Measurements from ENCODE around the gene RASSF9.
A peak's percentile ranks its signal among the peaks of the same experiment; 100 is the strongest.

RASSF9 gene

DNA sequence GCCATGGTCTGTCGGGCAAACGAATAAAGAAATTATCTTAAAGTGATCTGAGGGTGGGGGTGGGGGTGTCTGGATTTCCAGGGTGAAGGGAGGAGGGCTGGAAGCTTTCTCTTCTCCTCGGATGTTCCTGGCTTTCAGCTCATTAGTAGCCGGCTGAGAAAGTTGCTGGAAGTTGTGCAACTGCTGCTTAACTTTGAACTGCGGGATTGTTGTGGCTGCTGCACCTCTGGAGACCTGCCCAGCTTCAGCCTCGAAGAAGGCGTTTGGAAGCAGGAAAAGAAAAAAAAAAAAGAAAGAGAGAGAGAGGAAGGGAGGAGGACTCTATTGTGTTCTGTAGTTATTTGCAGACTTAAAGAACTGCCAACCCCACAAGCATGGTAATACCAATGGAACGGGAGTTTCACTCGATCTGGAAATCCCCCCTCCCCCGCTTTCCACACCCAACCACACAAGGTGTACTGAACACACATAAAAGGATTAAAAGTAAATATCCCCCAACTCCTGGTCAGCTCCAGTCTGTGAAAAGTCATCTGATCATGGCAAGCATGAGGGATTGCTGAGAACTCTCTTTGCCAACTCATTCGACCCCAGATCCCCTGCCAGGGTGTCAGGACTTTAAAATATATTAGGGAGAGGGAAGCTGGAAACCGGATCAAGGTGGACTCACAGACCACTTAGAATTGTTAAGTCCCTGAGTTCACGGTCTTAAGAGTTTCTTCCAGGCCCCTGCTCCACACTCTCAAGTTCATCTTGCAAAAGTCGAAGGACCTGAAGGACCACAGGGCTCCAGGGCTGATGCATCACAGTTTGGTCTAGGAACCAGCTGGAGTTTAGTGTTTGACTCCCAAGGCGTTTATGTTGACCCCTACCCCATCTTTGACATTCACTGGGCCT, at the start of gene RASSF9:
Gene RASSF9, minus strand, starts transcription at position 213 of the 894 bp plus-strand sequence. Its CDS starts 208 bp downstream, at position 5.
- Histone ChIP-seq H3K27ac (ENCODE audit: low read depth in 2 of 2, low read length in 2 of 2) (peak within 1 kb of the TSS in 1 of 2 donors; percentile 15), H3K9me3 (ENCODE audit: control insufficient read depth in 2 of 2, low read length in 2 of 2) (no peaks in the 10 kb centered on the region), H3K4me3 (ENCODE audit: low read length in 2 of 2) (peak within 1 kb of the TSS; percentile 28 to 66), H3K4me1 (ENCODE audit: control insufficient read depth in 2 of 2, insufficient read depth in 2 of 2, low read length in 2 of 2) (peaks cover 0 to 4% of the 10 kb centered on the region in 2 donors), H3K36me3 (ENCODE audit: control insufficient read depth in 2 of 2, insufficient read depth in 2 of 2, low read length in 2 of 2) (no peaks in the 10 kb centered on the region), H3K9ac (ENCODE audit: low read depth in 1 of 2, low read length in 2 of 2) (no peak within 1 kb of the TSS), H3K27me3 (ENCODE audit: control insufficient read depth in 2 of 2, insufficient read depth in 2 of 2, low read length in 2 of 2) (no peaks in the 10 kb centered on the region)

DNA sequence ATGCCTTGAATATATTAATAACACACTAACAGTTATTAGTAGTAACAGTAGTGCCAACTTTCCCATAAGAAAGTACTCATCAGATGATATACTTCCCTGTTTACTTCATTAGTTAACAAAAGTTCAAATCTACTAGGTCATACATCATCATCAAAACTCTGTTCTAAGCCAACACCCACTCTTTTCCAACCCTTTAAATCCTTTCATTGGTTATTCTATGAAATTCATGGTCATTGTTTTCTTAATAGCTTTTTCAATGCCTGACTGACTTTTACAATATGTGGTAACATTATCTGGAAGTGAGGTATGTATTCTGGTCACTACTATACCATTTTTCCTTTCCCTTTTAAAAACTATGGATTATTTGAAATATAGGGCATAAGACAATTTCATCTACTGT, 47.6 kb upstream of the RASSF9 start:
- Histone ChIP-seq H3K4me1 (ENCODE audit: control insufficient read depth in 2 of 2, insufficient read depth in 2 of 2, low read length in 2 of 2) (no peaks in the 10 kb centered on the region), H3K9ac (ENCODE audit: low read depth in 1 of 2, low read length in 2 of 2) (no peak overlapping the region), H3K27me3 (ENCODE audit: control insufficient read depth in 2 of 2, insufficient read depth in 2 of 2, low read length in 2 of 2) (no peaks in the 10 kb centered on the region), H3K36me3 (ENCODE audit: control insufficient read depth in 2 of 2, insufficient read depth in 2 of 2, low read length in 2 of 2) (no peaks in the 10 kb centered on the region), H3K4me3 (ENCODE audit: low read length in 2 of 2) (no peak overlapping the region), H3K27ac (ENCODE audit: low read depth in 2 of 2, low read length in 2 of 2) (no peak overlapping the region), H3K9me3 (ENCODE audit: control insufficient read depth in 2 of 2, low read length in 2 of 2) (no peaks in the 10 kb centered on the region)

DNA sequence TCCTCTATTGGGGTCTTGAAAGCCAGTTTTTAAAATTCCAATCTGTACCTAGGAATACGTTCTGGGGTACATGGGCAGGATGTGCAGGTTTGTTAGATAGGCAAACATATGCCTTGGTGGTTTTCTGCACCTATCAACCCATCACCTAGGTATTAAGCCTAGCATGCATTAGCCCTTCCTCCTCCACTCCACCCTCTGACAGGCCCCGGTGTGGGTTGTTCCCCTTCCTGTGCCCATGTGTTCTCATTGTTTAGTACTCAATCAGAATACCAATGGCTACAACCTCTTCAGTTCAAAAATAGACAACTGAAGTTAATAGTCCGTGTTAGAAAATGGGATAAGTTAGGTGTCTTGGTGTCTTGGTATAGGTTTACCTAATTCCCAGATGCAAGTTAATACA, 41.2 kb upstream of the RASSF9 start:
- no peaks in the 10 kb centered on the region for H3K9me3 ChIP-seq (ENCODE audit: control insufficient read depth in 2 of 2, low read length in 2 of 2)
- no peaks in the 10 kb centered on the region for H3K27me3 ChIP-seq (ENCODE audit: control insufficient read depth in 2 of 2, insufficient read depth in 2 of 2, low read length in 2 of 2)
- no peak overlapping the region for H3K9ac ChIP-seq (ENCODE audit: low read depth in 1 of 2, low read length in 2 of 2)
- H3K4me1 ChIP-seq (ENCODE audit: control insufficient read depth in 2 of 2, insufficient read depth in 2 of 2, low read length in 2 of 2): no peaks in the 10 kb centered on the region
- no peak overlapping the region for H3K27ac ChIP-seq (ENCODE audit: low read depth in 2 of 2, low read length in 2 of 2)
- H3K4me3 ChIP-seq (ENCODE audit: low read length in 2 of 2): no peak overlapping the region
- no peaks in the 10 kb centered on the region for H3K36me3 ChIP-seq (ENCODE audit: control insufficient read depth in 2 of 2, insufficient read depth in 2 of 2, low read length in 2 of 2)

DNA sequence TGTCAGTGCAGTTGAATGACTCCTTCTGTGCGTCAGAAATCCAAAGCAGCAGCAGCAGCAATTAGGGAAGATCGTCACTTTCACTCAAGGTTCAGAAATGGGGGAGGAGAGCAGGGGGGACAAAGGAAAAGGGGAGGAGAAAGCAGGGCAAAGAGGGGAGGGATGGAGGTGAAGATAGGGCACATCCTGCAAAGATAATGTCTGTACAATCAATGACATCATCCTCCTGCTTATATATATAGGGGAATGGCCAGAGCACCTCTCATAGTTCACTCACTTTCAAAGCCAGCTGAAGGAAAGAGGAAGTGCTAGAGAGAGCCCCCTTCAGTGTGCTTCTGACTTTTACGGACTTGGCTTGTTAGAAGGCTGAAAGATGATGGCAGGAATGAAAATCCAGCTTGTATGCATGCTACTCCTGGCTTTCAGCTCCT, 37.8 kb upstream of the RASSF9 start, which contains the start of gene NTS:
Gene NTS, plus strand, starts transcription at position 265 of the 431 bp plus-strand sequence. Its CDS starts 109 bp downstream, at position 374.
- Histone ChIP-seq H3K9ac (ENCODE audit: low read depth in 1 of 2, low read length in 2 of 2) (no peak within 1 kb of the TSS), H3K4me3 (ENCODE audit: low read length in 2 of 2) (no peak within 1 kb of the TSS), H3K27me3 (ENCODE audit: control insufficient read depth in 2 of 2, insufficient read depth in 2 of 2, low read length in 2 of 2) (no peaks in the 10 kb centered on the region), H3K9me3 (ENCODE audit: control insufficient read depth in 2 of 2, low read length in 2 of 2) (no peaks in the 10 kb centered on the region), H3K4me1 (ENCODE audit: control insufficient read depth in 2 of 2, insufficient read depth in 2 of 2, low read length in 2 of 2) (no peaks in the 10 kb centered on the region), H3K36me3 (ENCODE audit: control insufficient read depth in 2 of 2, insufficient read depth in 2 of 2, low read length in 2 of 2) (no peaks in the 10 kb centered on the region), H3K27ac (ENCODE audit: low read depth in 2 of 2, low read length in 2 of 2) (no peak within 1 kb of the TSS)

DNA sequence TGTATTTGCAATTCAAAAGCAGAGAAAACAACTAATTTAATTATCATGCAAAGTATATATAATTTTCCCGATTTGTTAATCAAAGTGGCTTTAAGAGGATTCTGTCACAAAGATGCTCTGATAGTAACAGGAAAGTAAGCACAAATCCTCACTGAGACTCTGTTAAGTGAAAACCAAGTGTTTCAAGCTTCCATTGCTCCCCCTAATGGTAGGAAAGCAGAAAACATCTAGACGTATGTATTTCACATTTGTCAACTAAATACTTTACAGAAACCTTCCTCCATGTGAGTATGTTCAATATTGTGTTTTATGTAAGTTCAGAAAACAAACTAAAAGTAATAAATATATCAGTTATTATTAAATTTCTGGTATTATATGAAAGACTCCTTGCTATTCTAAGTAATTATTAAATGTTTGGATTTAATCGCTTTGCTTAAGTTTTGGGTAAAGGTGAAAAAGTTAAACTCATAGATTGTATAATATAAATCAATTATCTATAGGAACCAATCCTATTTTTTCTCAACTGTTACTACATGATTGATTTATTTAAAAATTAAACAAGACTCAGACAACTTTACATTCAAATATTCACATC, 36.4 kb upstream of the RASSF9 start:
- H3K9ac ChIP-seq (ENCODE audit: low read depth in 1 of 2, low read length in 2 of 2): no peak overlapping the region
- no peak overlapping the region for H3K4me3 ChIP-seq (ENCODE audit: low read length in 2 of 2)
- H3K27me3 ChIP-seq (ENCODE audit: control insufficient read depth in 2 of 2, insufficient read depth in 2 of 2, low read length in 2 of 2): no peaks in the 10 kb centered on the region
- no peaks in the 10 kb centered on the region for H3K4me1 ChIP-seq (ENCODE audit: control insufficient read depth in 2 of 2, insufficient read depth in 2 of 2, low read length in 2 of 2)
- H3K9me3 ChIP-seq (ENCODE audit: control insufficient read depth in 2 of 2, low read length in 2 of 2): no peaks in the 10 kb centered on the region
- H3K36me3 ChIP-seq (ENCODE audit: control insufficient read depth in 2 of 2, insufficient read depth in 2 of 2, low read length in 2 of 2): no peaks in the 10 kb centered on the region
- H3K27ac ChIP-seq (ENCODE audit: low read depth in 2 of 2, low read length in 2 of 2): no peak overlapping the region

DNA sequence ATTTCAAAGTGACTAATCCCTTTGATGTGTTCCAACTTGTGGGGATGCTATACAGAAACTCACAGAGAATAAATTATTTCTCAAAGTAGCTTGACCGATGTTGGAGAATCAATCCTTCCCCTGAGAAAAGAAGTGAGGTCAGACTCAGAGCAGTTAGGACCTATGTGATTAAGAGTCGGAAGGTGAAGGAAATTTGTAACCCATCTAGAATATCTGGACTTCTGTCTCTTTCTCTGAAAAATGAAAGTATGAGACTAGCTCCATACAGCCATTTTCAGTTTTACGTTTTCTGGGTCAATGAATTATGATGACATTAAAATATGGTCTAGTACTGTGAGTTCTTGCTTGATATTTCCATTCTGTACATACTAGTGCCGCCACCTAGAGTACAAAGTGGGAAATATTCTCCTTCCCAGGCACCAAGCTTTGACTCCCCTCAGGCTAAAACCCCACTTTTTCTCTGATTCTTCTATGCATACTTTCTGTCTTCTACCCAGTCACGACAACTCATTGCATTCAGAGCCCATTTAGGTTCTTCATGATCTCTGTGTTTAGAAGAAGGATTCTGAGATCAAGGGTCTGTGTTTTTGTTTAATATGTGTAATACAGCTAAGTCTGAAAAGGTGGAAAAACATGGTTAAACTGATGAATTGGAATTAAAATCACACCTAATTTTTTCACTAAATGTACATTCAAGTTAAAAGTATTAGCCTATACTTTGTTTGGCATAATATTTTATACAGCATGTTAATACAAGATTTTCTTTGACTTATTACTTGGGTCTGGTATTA, 31.0 kb upstream of the RASSF9 start:
- H3K27me3 ChIP-seq (ENCODE audit: control insufficient read depth in 2 of 2, insufficient read depth in 2 of 2, low read length in 2 of 2): no peaks in the 10 kb centered on the region
- no peak overlapping the region for H3K9ac ChIP-seq (ENCODE audit: low read depth in 1 of 2, low read length in 2 of 2)
- H3K9me3 ChIP-seq (ENCODE audit: control insufficient read depth in 2 of 2, low read length in 2 of 2): no peaks in the 10 kb centered on the region
- no peaks in the 10 kb centered on the region for H3K36me3 ChIP-seq (ENCODE audit: control insufficient read depth in 2 of 2, insufficient read depth in 2 of 2, low read length in 2 of 2)
- no peaks in the 10 kb centered on the region for H3K4me1 ChIP-seq (ENCODE audit: control insufficient read depth in 2 of 2, insufficient read depth in 2 of 2, low read length in 2 of 2)
- no peak overlapping the region for H3K4me3 ChIP-seq (ENCODE audit: low read length in 2 of 2)
- no peak overlapping the region for H3K27ac ChIP-seq (ENCODE audit: low read depth in 2 of 2, low read length in 2 of 2)

DNA sequence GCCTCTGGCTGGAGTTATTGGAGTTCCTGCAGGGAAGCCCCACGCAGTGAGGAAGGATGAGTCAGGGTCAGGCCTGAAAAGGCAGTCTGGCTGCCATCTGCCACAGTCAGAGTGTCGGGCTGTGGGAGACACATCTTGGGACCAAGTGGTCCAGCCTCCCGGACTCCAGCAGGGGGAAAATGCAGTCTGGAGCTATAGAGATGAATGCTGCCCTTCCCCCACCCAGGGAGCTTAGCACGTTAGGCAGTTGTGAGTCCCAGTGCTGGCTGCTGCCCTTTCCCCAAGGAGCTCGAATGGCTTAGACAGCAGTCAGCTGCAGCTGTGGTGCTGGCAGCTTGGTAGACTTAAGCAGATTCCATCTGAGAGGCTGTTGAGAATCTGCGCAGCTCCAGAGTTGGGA, 29.7 kb upstream of the RASSF9 start:
- H3K9me3 ChIP-seq (ENCODE audit: control insufficient read depth in 2 of 2, low read length in 2 of 2): no peaks in the 10 kb centered on the region
- no peak overlapping the region for H3K9ac ChIP-seq (ENCODE audit: low read depth in 1 of 2, low read length in 2 of 2)
- H3K27me3 ChIP-seq (ENCODE audit: control insufficient read depth in 2 of 2, insufficient read depth in 2 of 2, low read length in 2 of 2): no peaks in the 10 kb centered on the region
- no peaks in the 10 kb centered on the region for H3K36me3 ChIP-seq (ENCODE audit: control insufficient read depth in 2 of 2, insufficient read depth in 2 of 2, low read length in 2 of 2)
- H3K4me1 ChIP-seq (ENCODE audit: control insufficient read depth in 2 of 2, insufficient read depth in 2 of 2, low read length in 2 of 2): no peaks in the 10 kb centered on the region
- H3K4me3 ChIP-seq (ENCODE audit: low read length in 2 of 2): no peak overlapping the region
- no peak overlapping the region for H3K27ac ChIP-seq (ENCODE audit: low read depth in 2 of 2, low read length in 2 of 2)

DNA sequence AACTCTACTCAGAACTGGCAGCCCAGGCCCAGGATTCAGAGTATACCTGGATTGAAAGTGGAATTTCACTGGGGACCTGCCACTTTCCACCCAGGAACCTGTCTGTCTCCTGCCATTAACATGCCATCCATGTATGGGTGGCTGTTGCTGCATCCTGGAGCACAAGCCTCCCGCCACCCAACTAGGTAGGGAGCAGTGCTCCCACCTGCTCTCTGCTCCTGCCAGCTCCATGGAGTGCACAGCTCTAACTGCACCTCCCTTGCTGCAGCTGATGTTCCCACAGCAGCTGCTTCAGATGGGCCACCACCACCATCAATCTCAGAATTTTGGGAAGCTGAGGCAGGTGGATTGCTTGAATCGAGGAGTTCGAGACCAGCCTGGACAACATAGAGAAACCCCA, 20.8 kb upstream of the RASSF9 start:
- Histone ChIP-seq H3K27me3 (ENCODE audit: control insufficient read depth in 2 of 2, insufficient read depth in 2 of 2, low read length in 2 of 2) (no peaks in the 10 kb centered on the region), H3K27ac (ENCODE audit: low read depth in 2 of 2, low read length in 2 of 2) (no peak overlapping the region)

DNA sequence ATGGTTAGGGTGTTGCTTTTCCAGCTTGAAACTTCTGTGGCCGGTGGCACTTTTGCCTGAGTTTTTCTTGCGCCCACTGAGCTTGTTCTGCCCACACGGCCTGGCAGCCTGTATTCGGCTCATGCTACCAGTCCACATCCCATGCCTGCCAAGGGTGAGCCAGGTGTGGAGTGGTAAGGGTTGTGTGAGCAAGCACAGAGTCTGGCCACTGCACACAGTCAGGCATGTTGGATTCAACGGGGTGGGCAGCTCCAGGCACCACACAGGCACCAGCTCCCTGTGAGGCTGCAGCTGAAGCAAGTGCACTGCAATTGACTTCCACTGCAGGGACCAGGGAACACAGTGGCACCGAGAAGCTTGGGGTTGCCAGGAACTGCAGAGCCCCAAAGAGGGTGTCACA, 19.1 kb upstream of the RASSF9 start:
- no peaks in the 10 kb centered on the region for H3K27me3 ChIP-seq (ENCODE audit: control insufficient read depth in 2 of 2, insufficient read depth in 2 of 2, low read length in 2 of 2)
- no peak overlapping the region for H3K4me3 ChIP-seq (ENCODE audit: low read length in 2 of 2)

More for the DNA sequence above, 20.8 kb upstream of the RASSF9 start:
- Histone ChIP-seq H3K9me3 (ENCODE audit: control insufficient read depth in 2 of 2, low read length in 2 of 2) (no peaks in the 10 kb centered on the region), H3K4me1 (ENCODE audit: control insufficient read depth in 2 of 2, insufficient read depth in 2 of 2, low read length in 2 of 2) (no peaks in the 10 kb centered on the region), H3K4me3 (ENCODE audit: low read length in 2 of 2) (no peak overlapping the region), H3K9ac (ENCODE audit: low read depth in 1 of 2, low read length in 2 of 2) (no peak overlapping the region), H3K36me3 (ENCODE audit: control insufficient read depth in 2 of 2, insufficient read depth in 2 of 2, low read length in 2 of 2) (no peaks in the 10 kb centered on the region)

DNA sequence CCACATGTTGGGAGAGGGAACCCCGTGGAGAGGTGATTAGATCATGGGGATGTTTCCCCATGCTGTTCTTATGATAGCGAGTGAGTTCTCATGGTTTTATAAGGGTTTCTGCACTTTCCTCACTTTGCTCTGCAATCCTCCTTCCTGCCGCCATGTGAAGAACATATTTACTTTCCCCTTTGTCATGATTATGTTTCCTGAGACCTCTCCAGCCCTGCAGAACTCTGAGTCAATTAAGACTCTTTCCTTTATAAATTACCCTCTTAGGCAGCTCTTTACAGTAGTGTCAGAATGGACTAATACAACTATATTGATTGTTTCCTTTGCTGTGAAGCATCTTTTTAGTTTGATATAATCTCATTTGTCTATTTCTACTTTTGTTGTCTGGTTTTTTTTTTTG, 13.1 kb upstream of the RASSF9 start:
- no peaks in the 10 kb centered on the region for H3K4me1 ChIP-seq (ENCODE audit: control insufficient read depth in 2 of 2, insufficient read depth in 2 of 2, low read length in 2 of 2)
- H3K27me3 ChIP-seq (ENCODE audit: control insufficient read depth in 2 of 2, insufficient read depth in 2 of 2, low read length in 2 of 2): no peaks in the 10 kb centered on the region
- H3K27ac ChIP-seq (ENCODE audit: low read depth in 2 of 2, low read length in 2 of 2): no peak overlapping the region

More for the DNA sequence above, 19.1 kb upstream of the RASSF9 start:
- Histone ChIP-seq H3K27ac (ENCODE audit: low read depth in 2 of 2, low read length in 2 of 2) (no peak overlapping the region), H3K36me3 (ENCODE audit: control insufficient read depth in 2 of 2, insufficient read depth in 2 of 2, low read length in 2 of 2) (no peaks in the 10 kb centered on the region), H3K4me1 (ENCODE audit: control insufficient read depth in 2 of 2, insufficient read depth in 2 of 2, low read length in 2 of 2) (no peaks in the 10 kb centered on the region), H3K9me3 (ENCODE audit: control insufficient read depth in 2 of 2, low read length in 2 of 2) (no peaks in the 10 kb centered on the region), H3K9ac (ENCODE audit: low read depth in 1 of 2, low read length in 2 of 2) (no peak overlapping the region)

More for the DNA sequence above, 13.1 kb upstream of the RASSF9 start:
- Histone ChIP-seq H3K9me3 (ENCODE audit: control insufficient read depth in 2 of 2, low read length in 2 of 2) (no peaks in the 10 kb centered on the region), H3K36me3 (ENCODE audit: control insufficient read depth in 2 of 2, insufficient read depth in 2 of 2, low read length in 2 of 2) (no peaks in the 10 kb centered on the region), H3K9ac (ENCODE audit: low read depth in 1 of 2, low read length in 2 of 2) (no peak overlapping the region), H3K4me3 (ENCODE audit: low read length in 2 of 2) (no peak overlapping the region)

Measured in mucosa of rectum (tissue), 2 donors.